ENCODE measurements around the gene ZNF260.

Gene ZNF260

GRCh38 chr19:36489118-36489919, 38.8 kb downstream of the ZNF260 start, which contains the start of gene ZNF566:
TSS of gene ZNF566 (minus strand) at chr19:36489561. CDS start at chr19:36476557, 13,004 bp downstream.
- DNase-seq, result peak; percentile 95

GRCh38 chr19:36488846-36489117, 39.3 kb downstream of the ZNF260 start:
- DNase-seq, result no peak

DNA sequence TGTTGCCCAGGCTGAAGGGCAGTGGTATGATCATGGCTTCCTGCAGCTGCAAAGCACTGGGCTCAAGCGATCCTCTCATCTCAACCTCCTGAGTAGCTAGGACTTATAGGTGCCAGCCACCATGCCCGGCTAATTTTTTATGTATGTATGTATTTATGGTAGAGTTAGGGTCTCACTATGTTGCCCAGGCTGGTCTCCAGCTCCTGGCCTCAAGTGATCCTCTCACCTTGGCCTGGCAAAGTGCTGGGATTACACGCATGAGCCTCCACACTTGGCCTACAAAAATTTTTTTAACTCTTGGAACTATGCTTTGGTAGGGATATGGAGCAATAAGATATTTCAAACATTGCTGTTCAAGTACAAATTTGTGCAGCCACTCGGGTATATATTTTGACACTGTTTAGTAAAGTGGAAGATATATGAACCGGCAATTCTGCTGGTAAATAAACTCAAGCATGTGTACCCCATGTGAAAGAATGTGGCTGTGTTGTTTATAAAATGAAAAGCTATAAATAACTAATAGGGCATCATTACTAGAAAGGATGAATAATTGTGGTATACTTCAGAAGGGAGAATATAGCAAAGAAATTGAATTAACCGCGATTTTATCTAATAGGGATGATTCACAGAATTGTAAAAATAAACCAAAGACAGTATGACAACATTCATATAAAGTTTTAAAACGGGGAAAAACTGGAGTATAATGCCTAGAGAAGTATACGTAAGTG, 39.8 kb downstream of the ZNF260 start:
- DNase-seq, result no peak

- no peak for DNase-seq
Measured at GRCh38 chr19:36483653-36484052, 44.4 kb downstream of the ZNF260 start.

DNA sequence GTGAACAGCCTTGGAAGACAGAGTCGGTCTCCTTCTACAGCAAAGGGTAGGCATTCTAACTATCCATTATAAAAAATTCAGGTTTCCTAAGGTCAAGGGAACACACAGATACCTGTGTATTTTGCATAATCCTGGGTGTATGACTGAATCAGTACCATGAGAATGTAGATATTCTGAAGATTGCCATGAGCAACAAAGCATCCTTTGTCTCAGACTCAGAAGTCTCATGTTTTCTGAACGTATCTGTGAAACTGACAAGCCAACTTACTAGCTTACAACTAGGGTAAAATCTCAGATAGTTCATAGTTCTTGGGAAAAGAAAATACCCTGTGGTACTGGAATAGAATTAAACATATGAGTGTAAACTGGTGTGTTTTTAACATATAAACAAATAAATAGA, 45.2 kb downstream of the ZNF260 start:
- no peak for DNase-seq
